T47D (cell line): ENCODE data around the gene FAM83C.

Source experiments
- DNase-seq, 2 experiments: peaks; one replicate each; pipeline versions ENCODE4 v3.0.0 to v3.0.0-alpha.2; 2011 to 2012; ENCODE audit warnings: low read depth in 1 of 2, low spot score in 1 of 2
- JUND ChIP-seq: IDR thresholded peaks from 2 replicates; pipeline ENCODE4 v1.6.1; 2012; ENCODE audit warnings: low read depth
- in situ Hi-C: cut with HindIII; loops from 2 replicates; pipeline ENCODE4 v1.10.0; 2016; ENCODE audit warnings: low sequenced_read_pairs, low pct_unique_long_range_greater_than_20kb

Gene FAM83C

DNA sequence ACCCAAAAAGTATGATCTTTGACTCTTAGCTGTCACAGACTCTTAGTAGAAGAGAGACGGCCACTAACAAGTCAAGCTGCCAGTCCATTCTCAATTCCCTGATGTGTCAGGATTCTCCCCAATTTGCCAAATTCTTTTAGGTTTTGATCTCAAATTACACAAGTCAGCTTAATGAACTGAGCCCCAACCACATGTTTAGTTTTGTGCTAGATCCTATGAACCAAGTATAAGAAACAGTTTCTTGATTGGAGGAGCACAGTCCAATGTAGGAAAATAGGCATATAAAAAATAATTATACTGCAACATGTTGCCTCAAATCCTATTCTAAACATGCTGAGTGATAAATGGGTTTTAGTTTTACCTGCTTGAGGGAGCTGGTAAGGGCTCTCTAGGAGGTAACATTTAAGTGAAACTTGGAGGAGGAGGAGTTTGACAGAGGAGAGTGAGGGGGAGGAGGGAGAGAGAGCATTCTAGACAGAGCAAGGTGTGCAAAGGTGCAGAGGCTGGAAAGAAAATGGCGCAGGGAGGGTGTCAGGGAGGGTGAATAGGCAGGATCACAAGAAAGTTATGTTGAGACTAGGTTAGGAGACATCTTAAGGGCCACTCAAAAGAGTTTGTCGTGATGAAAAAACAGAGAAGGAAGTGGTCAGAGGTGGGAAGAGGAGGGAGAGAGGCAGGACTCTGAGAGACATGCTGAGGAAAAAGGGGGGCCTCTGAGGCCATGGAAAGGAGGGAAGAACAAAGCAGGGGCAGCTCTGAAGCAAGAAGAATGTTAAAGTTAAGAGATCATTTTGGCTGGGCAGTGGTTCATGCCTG lies 22.8 kb upstream of the FAM83C start:
- TF ChIP-seq JUND = no peak
- no peak for DNase-seq
- in situ Hi-C loops = no loop called here

DNA sequence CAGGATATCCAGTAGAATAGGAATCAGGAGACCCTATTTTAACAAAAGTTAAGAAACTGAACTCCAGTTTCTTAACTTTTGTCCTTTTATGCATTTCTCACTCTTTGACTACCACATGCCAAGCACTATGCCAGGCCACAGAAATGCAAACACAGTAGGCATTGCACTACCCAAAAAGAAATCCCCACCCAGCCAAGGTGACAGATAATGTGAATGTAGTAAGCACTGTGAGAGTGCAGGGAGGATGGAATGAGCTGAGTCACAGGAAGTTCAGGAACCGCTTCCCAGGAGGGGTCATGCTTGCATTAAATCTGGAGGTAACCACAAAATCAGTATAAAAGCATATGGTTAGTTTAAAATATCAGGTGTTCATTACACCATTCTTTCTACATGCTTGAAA lies 20.1 kb upstream of the FAM83C start:
- no peak for TF ChIP-seq JUND
- DNase-seq = no peak
- in situ Hi-C loops = no loop called here

DNA sequence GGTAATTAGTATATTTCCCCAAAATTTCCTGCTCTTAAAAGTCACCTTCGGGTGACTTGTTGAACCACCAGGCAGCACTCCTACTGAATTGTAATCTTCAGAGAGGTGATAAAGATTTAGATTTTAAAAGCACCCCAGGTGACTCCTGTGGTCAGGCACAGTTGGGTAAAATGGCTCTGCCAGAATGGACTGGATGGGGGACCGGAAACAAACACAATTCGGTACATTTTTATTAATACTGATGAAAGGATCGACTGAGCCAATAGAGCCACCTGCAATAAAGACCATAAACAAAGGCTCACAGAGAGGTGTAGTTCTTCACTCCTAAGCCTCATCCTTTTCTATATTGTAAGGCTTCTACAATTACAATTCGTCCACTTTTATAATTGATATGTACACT lies 19.6 kb upstream of the FAM83C start:
- in situ Hi-C loops = no loop called here
- TF ChIP-seq JUND = no peak
- no peak for DNase-seq

DNA sequence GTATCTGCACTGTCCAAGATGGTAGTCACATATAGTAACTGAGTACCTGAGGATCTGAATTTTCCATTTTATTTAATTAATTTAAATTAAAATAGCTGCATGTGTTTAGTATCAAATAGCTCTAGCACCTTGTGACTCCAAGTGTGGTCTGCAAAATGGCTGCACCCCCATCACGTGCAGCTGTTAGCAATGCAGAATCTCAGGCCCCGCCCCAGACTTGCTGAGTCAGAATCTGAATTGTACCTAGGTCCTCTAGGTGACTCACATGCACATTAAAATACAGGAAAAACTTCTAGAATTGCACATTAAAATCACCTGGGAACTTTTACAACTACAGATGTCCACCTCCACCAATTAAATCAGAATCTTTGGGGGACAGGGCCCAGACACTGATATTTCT lies 19.2 kb upstream of the FAM83C start:
- DNase-seq = no peak
- in situ Hi-C loops = no loop called here
- TF ChIP-seq JUND = no peak

DNA sequence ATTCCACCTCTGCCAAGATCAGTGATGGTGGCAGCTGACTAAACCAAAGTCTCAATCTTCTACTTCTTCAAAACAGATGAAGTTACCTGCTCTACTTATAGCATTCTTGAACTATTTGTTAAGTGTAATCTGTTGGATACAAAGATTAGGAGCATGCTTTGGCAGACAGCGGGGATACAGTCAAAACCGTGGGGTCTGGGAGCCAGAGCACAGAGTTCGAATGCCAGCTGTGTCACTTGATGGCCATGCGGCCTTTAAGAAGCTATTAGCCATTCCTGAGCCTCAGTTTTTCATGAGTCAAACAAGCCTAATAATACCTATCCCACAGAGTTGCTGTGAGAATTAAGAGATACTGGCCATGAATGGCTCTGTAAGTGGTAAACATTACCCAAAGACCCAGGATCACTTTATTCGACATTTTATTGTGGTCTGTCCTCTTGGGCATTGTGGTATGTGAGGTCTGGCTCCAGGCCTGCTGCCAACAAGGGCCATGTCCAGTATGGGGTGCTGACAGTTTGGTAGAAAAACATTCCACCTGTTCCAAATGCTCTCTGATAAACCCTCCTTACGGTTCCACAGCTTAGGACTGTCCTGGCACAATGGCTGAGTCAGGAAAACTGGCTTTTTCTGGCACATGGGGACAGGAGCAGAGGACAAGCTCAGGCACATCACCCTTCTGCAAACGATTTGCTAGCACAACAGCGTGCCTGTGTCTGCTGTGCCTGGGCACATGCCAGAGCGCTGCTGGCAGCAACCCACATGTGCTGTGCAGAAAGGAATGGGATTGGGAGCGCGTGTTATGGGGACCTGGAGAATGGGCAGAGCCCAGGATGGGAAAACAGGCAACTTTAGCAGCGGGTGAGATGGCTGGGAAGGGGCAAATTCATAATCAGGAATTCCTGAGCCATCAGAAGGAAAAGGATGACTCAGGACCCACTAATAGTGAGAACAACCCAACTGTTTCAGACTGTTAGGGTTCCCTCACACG lies 15.7 kb upstream of the FAM83C start:
- TF ChIP-seq JUND = no peak
- in situ Hi-C loops = no loop called here
- peak in 1 of 2 experiments; percentile 60 for DNase-seq

DNA sequence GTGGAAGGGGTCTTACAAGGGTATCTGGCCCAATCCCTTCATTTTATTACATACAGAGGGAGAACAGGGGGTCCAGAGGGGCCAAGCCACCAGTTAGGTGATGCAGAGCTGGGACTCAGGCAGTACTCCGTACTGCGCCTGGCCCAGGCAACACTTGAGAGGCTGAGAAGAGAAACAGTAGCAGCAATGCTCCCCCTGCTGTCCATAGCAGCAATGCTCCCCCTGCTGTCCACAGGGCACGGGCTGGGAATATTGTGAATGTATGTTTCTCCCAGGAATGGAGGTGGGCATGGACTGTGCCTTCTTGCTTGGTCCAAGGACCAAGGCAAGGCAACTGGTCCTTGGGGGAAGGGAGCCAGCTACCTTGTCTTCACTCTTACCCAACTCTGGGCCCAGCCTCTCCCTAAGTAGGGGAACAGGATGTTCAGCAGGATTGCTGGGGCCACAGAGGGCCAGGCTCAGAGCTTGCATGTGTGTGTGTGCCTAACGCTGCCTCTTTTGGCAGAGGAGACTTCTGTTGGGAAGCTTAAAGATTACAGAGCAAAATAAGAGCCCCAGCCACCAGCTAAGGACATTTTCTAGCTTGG lies 14.8 kb upstream of the FAM83C start:
- DNase-seq = peak; percentile 77 to 86
- TF ChIP-seq JUND = no peak
- in situ Hi-C loops = no loop called here

DNA sequence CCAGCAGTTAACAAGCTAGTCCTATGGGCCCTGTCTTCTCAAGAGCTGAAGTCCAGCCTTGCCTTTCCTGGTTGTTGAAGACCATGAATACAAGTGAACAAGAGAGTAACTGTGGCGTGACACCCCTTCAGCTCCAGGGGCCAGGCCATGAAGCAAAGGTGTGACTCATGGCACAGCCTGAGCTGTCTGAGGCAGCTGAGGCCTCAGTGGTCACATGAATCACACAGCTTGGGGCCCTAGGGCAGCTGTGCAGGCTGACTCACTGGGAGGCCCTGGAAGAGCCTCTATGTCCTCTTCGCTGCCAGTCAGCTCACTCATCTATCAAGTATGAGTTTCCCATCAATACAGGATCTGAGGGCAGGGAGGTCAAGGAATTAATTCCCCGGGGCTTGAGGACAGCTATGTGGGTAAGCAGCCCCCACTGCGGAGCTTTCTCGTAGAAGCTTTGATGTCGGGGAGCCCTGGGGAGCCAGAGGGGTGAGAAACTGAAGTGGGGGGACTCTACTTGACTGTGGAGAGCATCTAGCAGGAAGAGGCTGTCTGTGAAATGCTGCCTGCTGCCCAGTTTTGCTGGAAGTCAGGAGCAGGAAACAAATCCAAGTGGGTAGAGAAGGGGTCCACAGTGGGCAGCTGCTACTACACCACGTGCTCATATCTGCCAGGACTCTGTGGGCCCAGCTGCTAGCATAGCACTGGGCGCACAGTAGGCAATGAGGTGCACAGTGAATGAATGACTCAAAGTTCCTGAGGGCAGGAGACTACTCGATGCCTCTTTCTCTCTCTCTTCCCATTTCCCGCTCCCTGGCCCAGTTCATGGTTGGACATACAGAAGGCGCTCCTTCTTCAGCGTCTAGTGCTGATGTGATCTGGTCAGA lies 13.7 kb upstream of the FAM83C start:
- TF ChIP-seq JUND = no peak
- in situ Hi-C loops = no loop called here
- DNase-seq = peak in 1 of 2 experiments; percentile 47

DNA sequence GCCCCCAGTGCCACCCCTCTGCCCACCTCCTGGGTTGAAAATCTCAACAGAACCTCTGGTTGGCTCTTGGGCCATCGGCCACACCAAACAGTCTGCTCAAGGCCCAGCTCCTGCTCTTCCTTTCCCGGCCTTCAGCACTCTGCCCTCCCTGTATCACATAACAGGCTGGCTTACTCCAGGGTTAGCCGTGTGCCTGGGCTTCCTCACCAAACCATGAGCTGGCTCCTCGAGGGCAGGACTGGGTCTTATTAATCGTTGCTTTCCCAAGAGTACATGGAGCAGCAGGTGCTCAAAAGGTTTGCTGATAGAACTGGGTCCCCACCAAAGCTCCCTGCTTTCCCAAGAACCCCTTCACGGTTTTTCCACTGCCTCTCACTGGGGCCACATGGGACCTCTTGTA lies 12.7 kb upstream of the FAM83C start:
- no peak for DNase-seq
- no peak for TF ChIP-seq JUND
- in situ Hi-C loops = no loop called here

DNA sequence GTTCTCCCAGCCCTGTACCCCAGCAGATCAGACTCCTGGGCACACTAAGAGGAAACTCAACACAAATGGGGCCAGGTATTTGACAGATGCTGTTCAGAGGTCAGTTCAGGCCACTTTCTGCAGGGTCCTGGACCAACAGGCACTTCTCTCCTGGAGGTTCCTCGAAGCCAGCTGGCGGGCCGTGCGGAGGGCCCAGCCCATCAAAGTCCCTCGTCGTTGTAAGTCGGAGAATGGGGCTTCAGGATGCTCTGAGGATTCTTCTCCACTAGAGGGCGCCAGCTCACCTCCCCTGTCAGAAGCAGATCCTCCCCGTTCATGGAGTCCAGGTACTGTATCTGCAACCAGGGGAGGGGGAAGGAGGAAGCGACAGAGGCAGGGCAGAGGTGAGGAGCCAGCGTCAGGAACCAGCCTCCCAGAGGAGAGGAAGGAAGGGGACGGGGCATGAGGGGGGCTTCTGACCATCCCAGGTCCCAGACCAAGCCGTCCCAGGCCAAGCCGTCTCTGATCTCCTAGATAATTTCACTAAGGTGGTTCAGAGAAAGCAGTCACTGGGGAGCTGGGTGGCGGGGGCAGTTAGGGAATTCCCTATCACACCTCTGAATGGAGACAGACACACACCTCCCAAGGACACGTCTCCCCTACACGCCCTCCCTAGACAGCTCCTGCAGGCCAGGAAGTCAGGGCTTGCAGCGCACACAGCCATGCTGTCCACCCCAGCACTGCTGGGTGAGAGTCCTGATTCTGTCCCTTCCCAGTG lies 11.7 kb upstream of the FAM83C start:
- DNase-seq = peak; percentile 79 to 92
- in situ Hi-C loops = no loop called here
- no peak for TF ChIP-seq JUND

DNA sequence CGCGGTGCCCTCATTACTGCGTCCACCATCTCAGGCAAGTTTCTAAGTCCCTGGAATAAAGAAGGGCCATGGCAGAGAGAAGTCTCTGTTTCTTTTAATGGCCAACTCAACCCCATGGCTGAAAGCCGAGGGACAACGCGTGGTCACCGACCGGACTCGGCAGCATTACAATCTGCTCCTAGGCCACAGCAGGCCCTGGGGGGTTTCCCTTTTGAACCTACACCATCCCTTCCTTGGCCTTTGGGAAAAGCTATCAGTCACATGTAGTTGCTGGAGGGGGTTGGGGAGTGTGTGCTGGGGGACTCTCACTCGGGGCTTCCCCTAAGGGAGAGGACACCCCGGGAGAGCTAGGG lies 11.1 kb upstream of the FAM83C start:
- in situ Hi-C loops = no loop called here
- DNase-seq = no peak
- TF ChIP-seq JUND = no peak
